ENCODE results near the gene GIMD1. TPM values are rescaled to one million over a fixed set of nuclear protein-coding genes. Genes with fewer than 3 reads are reported as not detected.

The GIMD1 gene
- total and polyA plus RNA-seq, 9 of the 15 experiments (the other 6 are each of a cell fraction or from before 2014, with no cell fraction given) = not detected

DNA sequence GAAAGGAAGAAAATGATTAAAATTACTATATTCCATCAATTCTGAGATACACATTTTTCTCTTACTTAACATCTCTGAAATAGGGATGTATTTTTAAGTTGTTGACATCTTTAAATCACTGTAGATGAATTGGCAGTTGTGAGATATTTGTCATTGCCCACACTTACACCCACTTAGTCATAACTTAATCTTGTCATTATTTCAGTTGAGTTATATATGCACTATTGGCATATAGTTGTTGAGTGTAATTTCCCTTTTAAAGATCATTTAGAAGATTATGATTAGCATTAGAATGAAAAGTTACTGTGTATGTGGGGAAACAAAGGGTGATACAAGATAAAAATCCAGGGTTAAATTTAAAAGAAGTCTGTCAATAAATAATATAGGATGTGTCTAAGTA lies 50.1 kb downstream of the GIMD1 start (continued):
- TF ChIP-seq, protein P1, sequence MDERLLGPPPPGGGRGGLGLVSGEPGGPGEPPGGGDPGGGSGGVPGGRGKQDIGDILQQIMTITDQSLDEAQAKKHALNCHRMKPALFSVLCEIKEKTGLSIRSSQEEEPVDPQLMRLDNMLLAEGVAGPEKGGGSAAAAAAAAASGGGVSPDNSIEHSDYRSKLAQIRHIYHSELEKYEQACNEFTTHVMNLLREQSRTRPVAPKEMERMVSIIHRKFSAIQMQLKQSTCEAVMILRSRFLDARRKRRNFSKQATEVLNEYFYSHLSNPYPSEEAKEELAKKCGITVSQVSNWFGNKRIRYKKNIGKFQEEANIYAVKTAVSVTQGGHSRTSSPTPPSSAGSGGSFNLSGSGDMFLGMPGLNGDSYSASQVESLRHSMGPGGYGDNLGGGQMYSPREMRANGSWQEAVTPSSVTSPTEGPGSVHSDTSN (CRISPR knock-in tag; IDR thresholded peaks at IDR 0.05; ENCODE audit: low read depth) = no peak
- TF ChIP-seq, protein P1 (tag; conservative IDR thresholded peaks at IDR 0.05; ENCODE audit: low read depth) = 0 out of 2 replicates have a peak, but pooled peaks have one; percentile 19
- TF ChIP-seq, protein P2, sequence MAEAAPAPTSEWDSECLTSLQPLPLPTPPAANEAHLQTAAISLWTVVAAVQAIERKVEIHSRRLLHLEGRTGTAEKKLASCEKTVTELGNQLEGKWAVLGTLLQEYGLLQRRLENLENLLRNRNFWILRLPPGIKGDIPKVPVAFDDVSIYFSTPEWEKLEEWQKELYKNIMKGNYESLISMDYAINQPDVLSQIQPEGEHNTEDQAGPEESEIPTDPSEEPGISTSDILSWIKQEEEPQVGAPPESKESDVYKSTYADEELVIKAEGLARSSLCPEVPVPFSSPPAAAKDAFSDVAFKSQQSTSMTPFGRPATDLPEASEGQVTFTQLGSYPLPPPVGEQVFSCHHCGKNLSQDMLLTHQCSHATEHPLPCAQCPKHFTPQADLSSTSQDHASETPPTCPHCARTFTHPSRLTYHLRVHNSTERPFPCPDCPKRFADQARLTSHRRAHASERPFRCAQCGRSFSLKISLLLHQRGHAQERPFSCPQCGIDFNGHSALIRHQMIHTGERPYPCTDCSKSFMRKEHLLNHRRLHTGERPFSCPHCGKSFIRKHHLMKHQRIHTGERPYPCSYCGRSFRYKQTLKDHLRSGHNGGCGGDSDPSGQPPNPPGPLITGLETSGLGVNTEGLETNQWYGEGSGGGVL (CRISPR knock-in tag; IDR thresholded peaks at IDR 0.05) = no peak
- no peak for TF ChIP-seq ZNF121 (CRISPR knock-in tag; conservative IDR thresholded peaks at IDR 0.05)

GRCh38 chr4:106317815-106318214 lies 50.8 kb downstream of the GIMD1 start:
- Histone ChIP-seq H3K4me2 (ENCODE audit: insufficient read depth, low read length) (peak overlapping the region; percentile 98), H3K36me3 (ENCODE audit: control insufficient read depth, insufficient read depth, low read length) (peaks cover 12% of the 10 kb centered on the region; the same call in 2 of the 3 replicates), H2AFZ (ENCODE audit: low read depth, low read length) (no peak overlapping the region), H3K27me3 (ENCODE audit: control insufficient read depth in 2 of 2, insufficient read depth in 2 of 2, low read length in 2 of 2) (no peaks in the 10 kb centered on the region), H4K20me1 (replicated peaks; ENCODE audit: control insufficient read depth, insufficient read depth, low read length) (no peaks in the 10 kb centered on the region), H3K4me1 (replicated peaks in 1 of 2; ENCODE audit: control insufficient read depth in 2 of 2, insufficient read depth in 2 of 2, low read length in 2 of 2) (peaks cover 8 to 13% of the 10 kb centered on the region in 2 experiments; a peak in 4 of 5 replicates), H3K9me3 (replicated peaks; ENCODE audit: control insufficient read depth, insufficient read depth, low read depth, low read length) (no peaks in the 10 kb centered on the region), H3K27ac (ENCODE audit: extremely low read depth, low read depth, low read length) (no peak overlapping the region; the same call in 2 of the 3 replicates), H3K9me1 (ENCODE audit: control insufficient read depth, insufficient read depth, low read length) (no peaks in the 10 kb centered on the region), H3K79me2 (ENCODE audit: control insufficient read depth, insufficient read depth, low read length) (peaks cover 90% of the 10 kb centered on the region), H3K4me3 (peak overlapping the region; percentile 96), H3K9ac (ENCODE audit: insufficient read depth in 1 of 2, low read depth in 2 of 2, low read length in 2 of 2) (peak overlapping the region in 1 of 2 experiments; percentile 98; a peak in 1 of 4 replicates)
- in situ Hi-C loops (cut with MboI) = loop anchor here (25.0 kb wide), 1 partner anchor 1394 kb away; the partner anchor contains the start of gene PAPSS1
- BruUV-seq (replicated peaks) = no TSS peak
- DNase-seq (ENCODE audit: extremely low read depth in 1 of 4, low spot score in 3 of 4) = no peak
- POLR2A ChIA-PET = no interaction called here
- intact Hi-C loops (cut with micrococcal nuclease) = loop anchor here (5.0 kb wide), 1 partner anchor 1404 kb away; the partner anchor contains the start of gene PAPSS1
- CTCF ChIA-PET (ENCODE audit: low intra/inter-chr PET ratio) = no interaction called here
- TF ChIP-seq TAF9B (IDR thresholded peaks at IDR 0.05; ENCODE audit: partially characterized antibody) (no peak), ZFP1 (CRISPR knock-in tag; IDR thresholded peaks at IDR 0.05) (no peak)
- no peak for ATAC-seq
- WGBS (ENCODE audit: insufficient coverage, low coverage, missing lambda C conversion rate) = 53% methylated on average over 1 of the region's 1 CpG
- no peak for FAIRE-seq

Data from K562 (cell line).